ENCODE data around the gene TIMM10B.

DNA sequence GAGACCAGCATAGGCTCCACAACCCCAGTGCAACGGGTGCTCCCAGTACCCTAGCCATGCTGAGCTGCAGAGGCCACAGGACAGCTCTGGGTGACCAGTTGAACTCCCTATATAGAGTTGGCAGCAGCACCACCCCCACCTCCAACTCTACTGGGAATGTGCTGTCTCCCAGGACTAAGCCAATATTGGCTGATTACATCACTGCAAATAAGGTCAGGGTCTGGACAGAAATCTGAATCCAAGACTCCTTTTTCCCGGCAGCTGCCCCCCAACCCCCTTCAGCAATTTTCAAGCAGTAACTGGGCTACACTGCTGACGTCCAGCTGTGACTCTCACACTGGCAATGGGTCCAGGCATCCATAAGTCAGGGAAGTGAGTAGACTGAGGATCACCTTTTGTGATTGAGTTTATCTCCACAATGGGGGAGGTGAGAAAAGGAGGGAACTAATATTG, 40.4 kb upstream of the TIMM10B start, which contains the start of gene HPX:
- TF ChIP-seq POLR2A (IDR thresholded peaks at IDR 0.05) (no peak), CTCF (IDR thresholded peaks at IDR 0.05) (no peak)

All from sigmoid colon (tissue), 3 donors.